GM12878 (cell line): ENCODE measurements around the gene RER1. TPM values are rescaled to one million over a fixed set of nuclear protein-coding genes. Genes with fewer than 3 reads are reported as not detected.

ENCODE experiments used
- ATF2 ChIP-seq: IDR thresholded peaks from 2 replicates; pipeline ENCODE4 v1.6.1; 2012; ENCODE audit warnings: low read length, inconsistent platforms
- ATF3 ChIP-seq: IDR thresholded peaks from 2 replicates; pipeline ENCODE4 v1.6.1; 2011; ENCODE audit warnings: low read depth, mild to moderate bottlenecking, low read length, moderate library complexity, borderline replicate concordance; ENCODE audit errors: extremely low read depth
- BACH1 ChIP-seq: fragments of 450-650 bp; IDR thresholded peaks from 2 replicates; pipeline ENCODE4 v1.6.1; 2017; ENCODE audit warnings: mild to moderate bottlenecking, borderline replicate concordance
- BMI1 ChIP-seq: fragments of 450-650 bp; IDR thresholded peaks from 2 replicates; pipeline ENCODE4 v1.6.1; 2016; ENCODE audit warnings: mild to moderate bottlenecking, moderate library complexity, borderline replicate concordance
- ESRRA ChIP-seq: IDR thresholded peaks from 2 replicates; pipeline ENCODE4 v1.6.1; 2012; ENCODE audit warnings: mild to moderate bottlenecking, low read length, improper control_type of control experiment
- GATAD2B ChIP-seq: fragments of 450-650 bp; conservative IDR thresholded peaks from 2 replicates; pipeline ENCODE4 v1.6.1; 2017; ENCODE audit warnings: low read depth, mild to moderate bottlenecking, moderate library complexity
- HDAC6 ChIP-seq: fragments of 200-600 bp; sonication (generic); IDR thresholded peaks from one replicate; pipeline ENCODE4 v1.8.0; 2017; ENCODE audit warnings: antibody characterized with exemption; ENCODE audit not compliant: unreplicated experiment
- IRF4 ChIP-seq: IDR thresholded peaks from 2 replicates; pipeline ENCODE4 v1.6.1; 2011; ENCODE audit warnings: low read depth, low read length
- NR2F1 ChIP-seq: fragments of 450-650 bp; conservative IDR thresholded peaks from 2 replicates; pipeline ENCODE4 v1.6.1; 2017; ENCODE audit warnings: mild to moderate bottlenecking
- PAX5 ChIP-seq: IDR thresholded peaks from 2 replicates; pipeline ENCODE4 v1.6.1; 2011; ENCODE audit warnings: low read depth, low read length, borderline replicate concordance
- RB1 ChIP-seq: fragments of 450-650 bp; formaldehyde crosslinking; IDR thresholded peaks from 2 replicates; pipeline ENCODE4 v1.6.1; 2017; ENCODE audit warnings: mild to moderate bottlenecking, borderline replicate concordance
- RFX5 ChIP-seq: IDR thresholded peaks from 2 replicates; pipeline ENCODE4 v1.6.1; 2011; ENCODE audit warnings: low read depth, low read length, improper control_type of control experiment
- SIN3A ChIP-seq: IDR thresholded peaks from 2 replicates; pipeline ENCODE4 v1.6.1; 2012; ENCODE audit warnings: low read depth, low read length, improper control_type of control experiment
- SMAD1 ChIP-seq: fragments of 450-650 bp; IDR thresholded peaks from 2 replicates; pipeline ENCODE4 v1.6.1; 2018; ENCODE audit warnings: mild to moderate bottlenecking, low read depth; ENCODE audit not compliant: partially characterized antibody
- SRF ChIP-seq, 2 experiments: IDR thresholded peaks; 2 replicates each; pipeline ENCODE4 v1.6.1; 2011; ENCODE audit warnings: low read depth in 2 of 2, low read length in 2 of 2, mild to moderate bottlenecking in 1 of 2, moderate library complexity in 1 of 2
- ZNF207 ChIP-seq: fragments of 450-650 bp; IDR thresholded peaks from 2 replicates; pipeline ENCODE4 v1.6.1; 2014; ENCODE audit warnings: antibody characterized with exemption, mild to moderate bottlenecking, borderline replicate concordance
- ZSCAN29 ChIP-seq: fragments of 450-650 bp; IDR thresholded peaks from 2 replicates; pipeline ENCODE4 v1.6.1; 2017; ENCODE audit warnings: mild to moderate bottlenecking, moderate library complexity
- polyA plus RNA-seq, 11 experiments: library from polyadenylated mRNA; depleted of rRNA in 4 of 11; unstranded in 6 of 11; stranded (reverse) in 5 of 11; fragments of >200 nt; fragmentation: Nextera tagmentation in 4 of 11; fragmentation: Illumina TruSeq in 1 of 11; extraction: Ambion mirVana in 4 of 11; extraction: Trizol in 1 of 11; gene quantifications; 1 replicate in 1 of 11; 2 replicates in 10 of 11; pipeline versions ENCODE4 v1.2.1 to v1.2.3, GENCODE V29; 2011 to 2016; ENCODE audit warnings: inconsistent platforms in 2 of 11, missing spikeins in 2 of 11, low read depth in 1 of 11
- total RNA-seq, 4 experiments: library from RNA; depleted of rRNA in 3 of 4; stranded (reverse); fragments of >200 nt in 3 of 4; fragmentation: Illumina TruSeq in 1 of 4; extraction: Trizol in 1 of 4; gene quantifications; 2 replicates each; pipeline versions ENCODE4 v1.2.1 to v1.2.3, GENCODE V29; 2013 to 2021
- TF ChIP-seq, protein P1 (sequence below): IDR thresholded peaks from 2 replicates; pipeline ENCODE4 v1.6.1; 2012; ENCODE audit warnings: improper control_type of control experiment, low read depth, low read length; ENCODE audit not compliant: insufficient replicate concordance

Gene RER1
- total and polyA plus RNA-seq, 10 of the 15 experiments (the other 5 are each of a cell fraction or from before 2014, with no cell fraction given) = 29.2 to 274 (median 136) TPM

GRCh38 chr1:2412395-2412772, 20.7 kb downstream of the RER1 start, which contains the start of gene PEX10 (continued):
- no peak for TF ChIP-seq RB1
- TF ChIP-seq SMAD1 = no peak
- TF ChIP-seq ZNF207 = peak; percentile 98; the same call in 1 of the 2 replicates
- no peak for TF ChIP-seq HDAC6
- no peak for TF ChIP-seq IRF4
- no peak; the same call in 1 of the 2 replicates for TF ChIP-seq NR2F1
- TF ChIP-seq, protein P1, sequence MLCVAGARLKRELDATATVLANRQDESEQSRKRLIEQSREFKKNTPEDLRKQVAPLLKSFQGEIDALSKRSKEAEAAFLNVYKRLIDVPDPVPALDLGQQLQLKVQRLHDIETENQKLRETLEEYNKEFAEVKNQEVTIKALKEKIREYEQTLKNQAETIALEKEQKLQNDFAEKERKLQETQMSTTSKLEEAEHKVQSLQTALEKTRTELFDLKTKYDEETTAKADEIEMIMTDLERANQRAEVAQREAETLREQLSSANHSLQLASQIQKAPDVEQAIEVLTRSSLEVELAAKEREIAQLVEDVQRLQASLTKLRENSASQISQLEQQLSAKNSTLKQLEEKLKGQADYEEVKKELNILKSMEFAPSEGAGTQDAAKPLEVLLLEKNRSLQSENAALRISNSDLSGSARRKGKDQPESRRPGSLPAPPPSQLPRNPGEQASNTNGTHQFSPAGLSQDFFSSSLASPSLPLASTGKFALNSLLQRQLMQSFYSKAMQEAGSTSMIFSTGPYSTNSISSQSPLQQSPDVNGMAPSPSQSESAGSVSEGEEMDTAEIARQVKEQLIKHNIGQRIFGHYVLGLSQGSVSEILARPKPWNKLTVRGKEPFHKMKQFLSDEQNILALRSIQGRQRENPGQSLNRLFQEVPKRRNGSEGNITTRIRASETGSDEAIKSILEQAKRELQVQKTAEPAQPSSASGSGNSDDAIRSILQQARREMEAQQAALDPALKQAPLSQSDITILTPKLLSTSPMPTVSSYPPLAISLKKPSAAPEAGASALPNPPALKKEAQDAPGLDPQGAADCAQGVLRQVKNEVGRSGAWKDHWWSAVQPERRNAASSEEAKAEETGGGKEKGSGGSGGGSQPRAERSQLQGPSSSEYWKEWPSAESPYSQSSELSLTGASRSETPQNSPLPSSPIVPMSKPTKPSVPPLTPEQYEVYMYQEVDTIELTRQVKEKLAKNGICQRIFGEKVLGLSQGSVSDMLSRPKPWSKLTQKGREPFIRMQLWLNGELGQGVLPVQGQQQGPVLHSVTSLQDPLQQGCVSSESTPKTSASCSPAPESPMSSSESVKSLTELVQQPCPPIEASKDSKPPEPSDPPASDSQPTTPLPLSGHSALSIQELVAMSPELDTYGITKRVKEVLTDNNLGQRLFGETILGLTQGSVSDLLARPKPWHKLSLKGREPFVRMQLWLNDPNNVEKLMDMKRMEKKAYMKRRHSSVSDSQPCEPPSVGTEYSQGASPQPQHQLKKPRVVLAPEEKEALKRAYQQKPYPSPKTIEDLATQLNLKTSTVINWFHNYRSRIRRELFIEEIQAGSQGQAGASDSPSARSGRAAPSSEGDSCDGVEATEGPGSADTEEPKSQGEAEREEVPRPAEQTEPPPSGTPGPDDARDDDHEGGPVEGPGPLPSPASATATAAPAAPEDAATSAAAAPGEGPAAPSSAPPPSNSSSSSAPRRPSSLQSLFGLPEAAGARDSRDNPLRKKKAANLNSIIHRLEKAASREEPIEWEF = no peak
- peak; percentile 91; the same call in 1 of the 2 replicates for TF ChIP-seq GATAD2B
- no peak for TF ChIP-seq ZSCAN29
- no peak for TF ChIP-seq BMI1
- TF ChIP-seq PAX5 = no peak
- peak; percentile 72 to 90 for TF ChIP-seq SRF (IDR thresholded peaks at IDR 0.05; ENCODE audit: low read depth in 2 of 2, low read length in 2 of 2)
- TF ChIP-seq SIN3A = peak; percentile 96
- no peak for TF ChIP-seq RFX5
- peak; percentile 76; the same call in 1 of the 2 replicates for TF ChIP-seq ATF3
- no peak for TF ChIP-seq ESRRA
- no peak for TF ChIP-seq BACH1
- no peak for TF ChIP-seq ATF2
